ENCODE measurements around the gene FOXP1.

FOXP1 gene

GRCh38 chr3:71551311-71551919, 32.1 kb downstream of the FOXP1 start:
- no peak for TF ChIP-seq CTCF (conservative IDR thresholded peaks at IDR 0.05)
- H3K27ac ChIP-seq, result peak overlapping the region; percentile 3; the same call in 1 of the 2 replicates

- no peak overlapping the region for H3K27ac ChIP-seq
- no peak for TF ChIP-seq CTCF (conservative IDR thresholded peaks at IDR 0.05)
These were observed 33.6 kb downstream of the FOXP1 start for GRCh38 chr3:71549951-71550350.

GRCh38 chr3:71548705-71549384, 34.7 kb downstream of the FOXP1 start:
- no peak for TF ChIP-seq CTCF (conservative IDR thresholded peaks at IDR 0.05)
- H3K27ac ChIP-seq, result no peak overlapping the region

- TF ChIP-seq CTCF (conservative IDR thresholded peaks at IDR 0.05), result no peak
- H3K27ac ChIP-seq, result peak overlapping the region; percentile 75; the same call in 1 of the 2 replicates
These were observed 36.0 kb downstream of the FOXP1 start for GRCh38 chr3:71547249-71548198.

GRCh38 chr3:71546821-71547220, 36.7 kb downstream of the FOXP1 start:
- TF ChIP-seq CTCF (conservative IDR thresholded peaks at IDR 0.05), result no peak
- peak overlapping the region; percentile 75 for H3K27ac ChIP-seq

- peak overlapping the region; percentile 75 for H3K27ac ChIP-seq
- TF ChIP-seq CTCF (conservative IDR thresholded peaks at IDR 0.05), result no peak
These were observed 38.2 kb downstream of the FOXP1 start for GRCh38 chr3:71545330-71545729.

Data from VCaP (cell line).